ENCODE data around the gene CENPM. TPM values are rescaled to one million over a fixed set of nuclear protein-coding genes. Genes with fewer than 3 reads are reported as not detected.

The CENPM gene, protein sequence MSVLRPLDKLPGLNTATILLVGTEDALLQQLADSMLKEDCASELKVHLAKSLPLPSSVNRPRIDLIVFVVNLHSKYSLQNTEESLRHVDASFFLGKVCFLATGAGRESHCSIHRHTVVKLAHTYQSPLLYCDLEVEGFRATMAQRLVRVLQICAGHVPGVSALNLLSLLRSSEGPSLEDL
- 16.4 and 16.9 TPM in 2 replicates for total RNA-seq
- long read RNA-seq, partial matches to known transcripts: 0 of 2 reads
- long read RNA-seq, other reads (novel, unspliced or antisense): 0 of 2 reads

DNA sequence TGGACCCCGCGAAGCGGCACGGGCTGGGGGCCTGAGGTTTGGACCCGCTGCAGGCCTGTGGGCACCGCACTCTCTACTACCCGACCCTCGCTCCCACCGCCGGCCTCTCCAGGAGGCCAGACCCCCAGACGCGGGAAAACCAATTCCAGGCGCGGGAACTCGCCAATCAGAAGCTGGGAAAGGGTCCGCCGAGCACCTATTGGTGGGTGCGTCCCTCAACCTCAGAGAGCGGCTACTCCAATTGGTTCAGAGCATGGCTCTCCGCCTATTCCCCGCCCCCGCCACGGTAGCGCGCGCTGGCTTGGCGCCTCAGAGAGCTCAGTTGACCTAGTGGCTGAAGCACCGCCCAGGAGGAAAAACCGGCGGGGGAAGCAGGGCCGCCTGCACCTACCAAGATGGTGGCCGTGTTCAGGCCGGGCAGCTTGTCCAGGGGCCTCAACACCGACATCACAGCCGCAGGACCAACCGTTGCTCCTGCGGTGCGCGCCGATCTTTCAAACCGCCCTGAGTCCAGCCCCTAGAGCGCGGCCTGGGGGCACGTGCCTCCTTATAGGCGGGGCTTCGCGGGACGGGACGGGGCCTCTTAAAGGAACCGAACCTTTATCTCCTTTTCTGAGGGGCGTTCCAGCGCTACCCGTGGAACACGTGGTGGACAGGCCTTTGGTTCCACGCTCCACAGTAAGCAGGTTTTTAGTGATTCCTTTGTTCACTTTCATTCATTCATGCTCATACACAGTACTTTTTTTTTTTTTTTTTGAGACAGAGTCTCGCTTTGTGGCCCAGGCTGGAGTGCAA, at the start of gene CENPM:
CENPM (minus strand) TSS at position 524 of the 795 bp plus-strand sequence; CDS start at position 448, 76 bp downstream.
- H3K9me3 Mint-ChIP-seq (ENCODE audit: low read depth): no peaks in the 10 kb centered on the region
- peak within 1 kb of the TSS; percentile 85 for H3K4me3 Mint-ChIP-seq (ENCODE audit: low read depth)
- H3K4me1 Mint-ChIP-seq (ENCODE audit: low read depth): peaks cover 11% of the 10 kb centered on the region
- DNase-seq (ENCODE audit: low spot score, unreplicated experiment): peak; percentile 87
- H3K27ac Mint-ChIP-seq: peak within 1 kb of the TSS; percentile 90
- no peaks in the 10 kb centered on the region for H3K27me3 Mint-ChIP-seq
- peaks cover 3% of the 10 kb centered on the region for H3K36me3 Mint-ChIP-seq (ENCODE audit: insufficient read depth)
- TF ChIP-seq, protein P1, sequence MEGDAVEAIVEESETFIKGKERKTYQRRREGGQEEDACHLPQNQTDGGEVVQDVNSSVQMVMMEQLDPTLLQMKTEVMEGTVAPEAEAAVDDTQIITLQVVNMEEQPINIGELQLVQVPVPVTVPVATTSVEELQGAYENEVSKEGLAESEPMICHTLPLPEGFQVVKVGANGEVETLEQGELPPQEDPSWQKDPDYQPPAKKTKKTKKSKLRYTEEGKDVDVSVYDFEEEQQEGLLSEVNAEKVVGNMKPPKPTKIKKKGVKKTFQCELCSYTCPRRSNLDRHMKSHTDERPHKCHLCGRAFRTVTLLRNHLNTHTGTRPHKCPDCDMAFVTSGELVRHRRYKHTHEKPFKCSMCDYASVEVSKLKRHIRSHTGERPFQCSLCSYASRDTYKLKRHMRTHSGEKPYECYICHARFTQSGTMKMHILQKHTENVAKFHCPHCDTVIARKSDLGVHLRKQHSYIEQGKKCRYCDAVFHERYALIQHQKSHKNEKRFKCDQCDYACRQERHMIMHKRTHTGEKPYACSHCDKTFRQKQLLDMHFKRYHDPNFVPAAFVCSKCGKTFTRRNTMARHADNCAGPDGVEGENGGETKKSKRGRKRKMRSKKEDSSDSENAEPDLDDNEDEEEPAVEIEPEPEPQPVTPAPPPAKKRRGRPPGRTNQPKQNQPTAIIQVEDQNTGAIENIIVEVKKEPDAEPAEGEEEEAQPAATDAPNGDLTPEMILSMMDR (IDR thresholded peaks at IDR 0.05; ENCODE audit: unreplicated experiment): no peak

DNA sequence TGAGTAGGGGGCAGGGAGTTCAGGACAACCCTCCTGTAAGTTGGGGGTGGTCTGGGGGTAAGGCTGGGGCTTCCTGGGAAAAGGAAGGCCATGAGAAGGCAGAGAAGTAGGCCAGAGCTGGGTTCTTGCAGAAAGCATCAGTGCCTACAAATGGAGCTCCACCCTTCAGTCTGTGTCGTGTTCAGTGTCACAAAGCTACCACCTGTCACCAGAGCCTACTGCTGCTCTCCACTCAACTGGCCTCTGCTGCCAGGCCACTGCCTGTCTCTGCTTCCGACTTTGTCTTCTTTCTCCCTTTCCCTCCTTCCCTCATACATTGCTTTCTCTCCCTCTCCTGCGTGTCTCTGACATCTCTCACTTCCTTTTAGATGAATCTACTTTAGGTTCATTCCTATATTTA, 48.3 kb upstream of the CENPM start:
- Mint-ChIP-seq H3K4me3 (ENCODE audit: low read depth) (no peak overlapping the region), H3K4me1 (ENCODE audit: low read depth) (no peaks in the 10 kb centered on the region), H3K9me3 (ENCODE audit: low read depth) (no peaks in the 10 kb centered on the region), H3K27me3 (peaks cover 5% of the 10 kb centered on the region), H3K27ac (no peak overlapping the region), H3K36me3 (ENCODE audit: insufficient read depth) (peaks cover 8% of the 10 kb centered on the region)
- TF ChIP-seq, protein P1 (IDR thresholded peaks at IDR 0.05; ENCODE audit: unreplicated experiment): no peak
- no peak for DNase-seq (ENCODE audit: low spot score, unreplicated experiment)

DNA sequence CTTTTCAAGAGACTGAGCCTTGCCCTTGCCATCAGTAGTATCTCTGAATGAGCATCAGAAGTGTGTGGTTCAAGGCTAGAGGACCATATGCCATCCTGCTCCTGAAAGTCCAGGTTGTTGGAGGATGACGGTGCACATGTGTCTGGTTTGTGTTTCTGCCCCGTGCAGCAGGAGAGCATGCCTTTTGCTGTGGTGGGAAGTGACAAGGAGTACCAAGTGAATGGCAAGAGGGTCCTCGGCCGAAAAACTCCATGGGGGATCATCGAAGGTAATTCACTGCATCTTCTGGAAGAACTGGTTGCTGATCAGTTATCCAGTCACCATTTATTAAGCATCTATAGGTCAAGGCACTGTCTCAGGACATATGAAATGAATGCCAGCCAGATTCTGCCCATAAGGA, 45.5 kb upstream of the CENPM start:
- H3K9me3 Mint-ChIP-seq (ENCODE audit: low read depth): no peaks in the 10 kb centered on the region
- no peaks in the 10 kb centered on the region for H3K27me3 Mint-ChIP-seq
- TF ChIP-seq, protein P1 (IDR thresholded peaks at IDR 0.05; ENCODE audit: unreplicated experiment): no peak
- no peaks in the 10 kb centered on the region for H3K4me1 Mint-ChIP-seq (ENCODE audit: low read depth)
- H3K4me3 Mint-ChIP-seq (ENCODE audit: low read depth): no peak overlapping the region
- H3K36me3 Mint-ChIP-seq (ENCODE audit: insufficient read depth): peaks cover 10% of the 10 kb centered on the region
- no peak overlapping the region for H3K27ac Mint-ChIP-seq
- DNase-seq (ENCODE audit: low spot score, unreplicated experiment): no peak

DNA sequence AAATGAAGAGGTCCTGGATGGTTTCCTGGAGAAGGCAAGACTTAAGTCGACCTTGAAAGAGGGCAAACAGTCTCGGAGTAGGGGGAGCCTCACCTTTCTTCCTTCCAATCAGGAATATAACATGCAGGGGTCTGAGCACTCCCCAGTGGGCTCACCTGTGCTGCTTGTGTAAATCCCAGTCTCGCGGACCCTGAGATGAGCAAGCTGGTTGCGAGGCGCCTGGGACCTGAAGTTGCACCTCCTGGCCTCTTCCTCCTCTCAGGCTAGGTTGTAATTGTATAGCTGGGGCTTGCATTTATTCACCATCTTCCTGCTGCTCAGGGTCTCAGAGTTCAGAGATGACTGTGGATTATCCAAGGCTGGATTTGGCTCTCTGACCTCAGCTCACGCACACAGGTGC, 44.2 kb upstream of the CENPM start:
- no peak overlapping the region for H3K27ac Mint-ChIP-seq
- no peaks in the 10 kb centered on the region for H3K9me3 Mint-ChIP-seq (ENCODE audit: low read depth)
- H3K4me1 Mint-ChIP-seq (ENCODE audit: low read depth): no peaks in the 10 kb centered on the region
- DNase-seq (ENCODE audit: low spot score, unreplicated experiment): no peak
- H3K4me3 Mint-ChIP-seq (ENCODE audit: low read depth): no peak overlapping the region
- TF ChIP-seq, protein P1 (IDR thresholded peaks at IDR 0.05; ENCODE audit: unreplicated experiment): no peak
- H3K36me3 Mint-ChIP-seq (ENCODE audit: insufficient read depth): peaks cover 9% of the 10 kb centered on the region
- no peaks in the 10 kb centered on the region for H3K27me3 Mint-ChIP-seq

DNA sequence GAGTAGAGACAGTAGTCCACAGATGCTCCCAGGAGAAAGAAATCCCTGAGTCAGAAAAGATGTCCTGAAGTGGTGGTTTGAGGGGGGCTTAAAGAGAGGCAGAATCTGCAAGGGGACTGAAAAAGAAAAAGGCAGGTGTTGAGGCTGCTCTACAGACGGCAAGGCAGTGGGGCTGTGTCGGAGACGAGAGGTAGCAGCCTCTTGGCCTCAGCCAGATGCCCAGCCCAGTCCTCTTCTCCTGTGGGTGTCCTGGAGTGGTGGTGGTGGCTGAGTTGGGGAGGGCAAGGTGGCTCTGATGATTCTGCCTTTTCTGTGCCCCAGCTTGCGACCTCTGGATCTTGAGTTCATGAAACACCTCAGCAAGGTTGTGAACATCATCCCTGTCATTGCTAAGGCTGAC, 42.3 kb upstream of the CENPM start:
- Mint-ChIP-seq H3K36me3 (ENCODE audit: insufficient read depth) (peaks cover 9% of the 10 kb centered on the region), H3K27ac (peak overlapping the region; percentile 34), H3K27me3 (no peaks in the 10 kb centered on the region), H3K4me3 (ENCODE audit: low read depth) (no peak overlapping the region), H3K9me3 (ENCODE audit: low read depth) (no peaks in the 10 kb centered on the region), H3K4me1 (ENCODE audit: low read depth) (no peaks in the 10 kb centered on the region)
- no peak for DNase-seq (ENCODE audit: low spot score, unreplicated experiment)
- TF ChIP-seq, protein P1 (IDR thresholded peaks at IDR 0.05; ENCODE audit: unreplicated experiment): no peak
